ENCODE measurements around the gene ZSCAN20. TPM values are rescaled to one million over a fixed set of nuclear protein-coding genes. Genes with fewer than 3 reads are reported as not detected.

The ZSCAN20 gene
- total RNA-seq, 2 experiments from 2014 or later: 3.9 to 4.0 TPM

GRCh38 chr1:33529957-33530356 is 57.5 kb downstream of the ZSCAN20 start:
- TF ChIP-seq EZH2phosphoT487 (IDR thresholded peaks at IDR 0.05; ENCODE audit: borderline replicate concordance, low read depth, low read length) (no peak), CTCF (conservative IDR thresholded peaks at IDR 0.05; ENCODE audit: low read length) (no peak)
- CTCF ChIA-PET (ENCODE audit: unreplicated experiment): no interaction called here
- POLR2A ChIA-PET: no interaction called here
- H3K79me2 ChIP-seq (ENCODE audit: insufficient read depth, low read depth, low read length): no peaks in the 10 kb centered on the region
- DNase-seq (ENCODE audit: low spot score): no peak
- intact Hi-C loops (cut with micrococcal nuclease; ENCODE audit: unreplicated experiment): no loop called here
- H3K4me1 ChIP-seq (ENCODE audit: insufficient read depth, low read length, poor library complexity, severe bottlenecking): no peaks in the 10 kb centered on the region
- no peak overlapping the region for H3K4me3 ChIP-seq (ENCODE audit: low read depth, low read length, poor library complexity, severe bottlenecking)
- H2AFZ ChIP-seq (ENCODE audit: low read length): no peak overlapping the region
- H3K9me2 ChIP-seq (ENCODE audit: insufficient read depth, low read length): no peaks in the 10 kb centered on the region
- no peaks in the 10 kb centered on the region for H4K20me1 ChIP-seq (ENCODE audit: insufficient read depth, low read length)
- H3K4me2 ChIP-seq (ENCODE audit: low read length): no peak overlapping the region
- no peak overlapping the region for H3K27ac ChIP-seq (ENCODE audit: low read depth, low read length, poor library complexity, severe bottlenecking)
- BruUV-seq (replicated peaks): no TSS peak
- H3K36me3 ChIP-seq (ENCODE audit: insufficient read depth, low read length): no peaks in the 10 kb centered on the region
- no peaks in the 10 kb centered on the region for H3K9me3 ChIP-seq (ENCODE audit: low read length)

GRCh38 chr1:33532250-33532649 is 59.8 kb downstream of the ZSCAN20 start:
- Histone ChIP-seq H3K4me1 (ENCODE audit: insufficient read depth, low read length, poor library complexity, severe bottlenecking) (no peaks in the 10 kb centered on the region), H3K4me3 (ENCODE audit: low read depth, low read length, poor library complexity, severe bottlenecking) (no peak overlapping the region), H3K9me2 (ENCODE audit: insufficient read depth, low read length) (no peaks in the 10 kb centered on the region), H3K27ac (ENCODE audit: low read depth, low read length, poor library complexity, severe bottlenecking) (no peak overlapping the region), H2AFZ (ENCODE audit: low read length) (no peak overlapping the region), H3K9me3 (ENCODE audit: low read length) (no peaks in the 10 kb centered on the region), H4K20me1 (ENCODE audit: insufficient read depth, low read length) (no peaks in the 10 kb centered on the region), H3K36me3 (ENCODE audit: insufficient read depth, low read length) (no peaks in the 10 kb centered on the region), H3K4me2 (ENCODE audit: low read length) (no peak overlapping the region), H3K79me2 (ENCODE audit: insufficient read depth, low read depth, low read length) (no peaks in the 10 kb centered on the region)
- BruUV-seq (replicated peaks): no TSS peak
- POLR2A ChIA-PET: no interaction called here
- no peak for DNase-seq (ENCODE audit: low spot score)
- CTCF ChIA-PET (ENCODE audit: unreplicated experiment): no interaction called here
- intact Hi-C loops (cut with micrococcal nuclease; ENCODE audit: unreplicated experiment): no loop called here
- TF ChIP-seq EZH2phosphoT487 (IDR thresholded peaks at IDR 0.05; ENCODE audit: borderline replicate concordance, low read depth, low read length): no peak
- no peak for TF ChIP-seq CTCF (conservative IDR thresholded peaks at IDR 0.05; ENCODE audit: low read length)

GRCh38 chr1:33532936-33533335 is 60.5 kb downstream of the ZSCAN20 start:
- Histone ChIP-seq H2AFZ (ENCODE audit: low read length) (no peak overlapping the region), H3K9me3 (ENCODE audit: low read length) (no peaks in the 10 kb centered on the region), H3K4me3 (ENCODE audit: low read depth, low read length, poor library complexity, severe bottlenecking) (no peak overlapping the region), H4K20me1 (ENCODE audit: insufficient read depth, low read length) (no peaks in the 10 kb centered on the region), H3K36me3 (ENCODE audit: insufficient read depth, low read length) (no peaks in the 10 kb centered on the region), H3K9me2 (ENCODE audit: insufficient read depth, low read length) (no peaks in the 10 kb centered on the region), H3K27ac (ENCODE audit: low read depth, low read length, poor library complexity, severe bottlenecking) (no peak overlapping the region), H3K79me2 (ENCODE audit: insufficient read depth, low read depth, low read length) (no peaks in the 10 kb centered on the region), H3K4me1 (ENCODE audit: insufficient read depth, low read length, poor library complexity, severe bottlenecking) (no peaks in the 10 kb centered on the region), H3K4me2 (ENCODE audit: low read length) (no peak overlapping the region)
- DNase-seq (ENCODE audit: low spot score): no peak
- ChIA-PET CTCF (ENCODE audit: unreplicated experiment) (interaction anchor here (0.7 kb wide), 1 partner anchor 10 kb away, joined by 3 read pairs; no protein-coding TSS in a partner anchor), POLR2A (interaction anchor here (0.7 kb wide), 1 partner anchor 296 kb away, joined by 3 read pairs; no protein-coding TSS in a partner anchor)
- no peak for TF ChIP-seq EZH2phosphoT487 (IDR thresholded peaks at IDR 0.05; ENCODE audit: borderline replicate concordance, low read depth, low read length)
- TF ChIP-seq CTCF (conservative IDR thresholded peaks at IDR 0.05; ENCODE audit: low read length): no peak
- intact Hi-C loops (cut with micrococcal nuclease; ENCODE audit: unreplicated experiment): no loop called here
- no TSS peak for BruUV-seq (replicated peaks)

Data from OCI-LY7 (cell line).